H1 (cell line): ENCODE data around the gene TFR2. TPM values are rescaled to one million over a fixed set of nuclear protein-coding genes. Genes with fewer than 3 reads are reported as not detected.

ENCODE experiments used
- CTCF ChIA-PET: fragments of 300-600 bp; sonication (Branson Sonifier 250); formaldehyde crosslinking; loops from one replicate; lab custom pipeline; 2021; ENCODE audit not compliant: partially characterized antibody; lab: Charles Lee
- POLR2A ChIA-PET: fragments of 300-600 bp; sonication (Branson Sonifier 250); formaldehyde crosslinking; loops from one replicate; lab custom pipeline; 2021; ENCODE audit warnings: inconsistent platforms; ENCODE audit not compliant: partially characterized antibody; lab: Charles Lee
- DNase-seq, 2 experiments: peaks; one replicate each; pipeline versions ENCODE4 v3.0.0 to v3.0.0-alpha.2; 2010 to 2022; ENCODE audit warnings: low spot score in 2 of 2, low read depth in 1 of 2, mixed read lengths in 1 of 2
- FAIRE-seq: peaks from 2 replicates; lab custom pipeline; 2011; peaks lifted over from hg19 to GRCh38; lab: Jason Lieb, UNC
- H2AFZ ChIP-seq: 2 replicates; pipeline ENCODE4 v1.8.1; 2012; ENCODE audit warnings: low read length, inconsistent platforms
- H2AK5ac ChIP-seq: 2 replicates; pipeline ENCODE4 v1.6.1; 2013; ENCODE audit warnings: low read depth, low read length
- H2BK120ac ChIP-seq: replicated peaks from 2 replicates; pipeline ENCODE3; 2013; ENCODE audit warnings: low read depth, low read length, inconsistent platforms
- H2BK12ac ChIP-seq: 2 replicates; pipeline ENCODE4 v1.6.1; 2013; ENCODE audit warnings: low read depth, low read length
- H2BK15ac ChIP-seq: 2 replicates; pipeline ENCODE4 v1.6.1; 2013; ENCODE audit warnings: low read length
- H2BK20ac ChIP-seq: 2 replicates; pipeline ENCODE4 v1.6.1; 2013; ENCODE audit warnings: low read length
- H2BK5ac ChIP-seq: 2 replicates; pipeline ENCODE4 v1.6.1; 2013; ENCODE audit warnings: low read depth, low read length
- H3K14ac ChIP-seq: 2 replicates; pipeline ENCODE4 v1.6.1; 2013; ENCODE audit warnings: inconsistent platforms; ENCODE audit not compliant: insufficient read length
- H3K18ac ChIP-seq: 2 replicates; pipeline ENCODE4 v1.6.1; 2013; ENCODE audit warnings: low read length; ENCODE audit errors: extremely low read depth
- H3K23ac ChIP-seq: 2 replicates; pipeline ENCODE4 v1.6.1; 2013; ENCODE audit warnings: inconsistent platforms; ENCODE audit not compliant: insufficient read length
- H3K23me2 ChIP-seq: 2 replicates; pipeline ENCODE4 v1.6.1; 2013; ENCODE audit warnings: low read depth, low read length
- H3K27ac ChIP-seq: 2 replicates; pipeline ENCODE4 v1.6.1; 2011; ENCODE audit warnings: low read depth, low read length, inconsistent platforms
- H3K27me3 ChIP-seq, 4 experiments: replicated peaks in 1 of 4; 1 replicate in 1 of 4; 2 replicates in 3 of 4; pipeline versions ENCODE4 v1.6.1 to v1.8.1; 2011 to 2013; ENCODE audit warnings: low read length in 3 of 4, mild to moderate bottlenecking in 3 of 4, inconsistent platforms in 2 of 4, mixed read lengths in 2 of 4, moderate library complexity in 1 of 4; ENCODE audit not compliant: control insufficient read depth in 3 of 4, insufficient read depth in 3 of 4; ENCODE audit errors: extremely low read depth in 1 of 4
- H3K36me3 ChIP-seq, 4 experiments: 2 replicates each; pipeline versions ENCODE4 v1.6.1 to v1.8.1; 2011 to 2013; ENCODE audit warnings: mild to moderate bottlenecking in 4 of 4, low read length in 3 of 4, moderate library complexity in 2 of 4, control low read depth in 1 of 4, inconsistent platforms in 1 of 4; ENCODE audit not compliant: insufficient read depth in 4 of 4, control insufficient read depth in 2 of 4
- H3K4ac ChIP-seq: replicated peaks from 2 replicates; pipeline ENCODE3; 2013; ENCODE audit warnings: low read length, low read depth, mixed read lengths, inconsistent platforms; ENCODE audit not compliant: insufficient read length
- H3K4me1 ChIP-seq, 4 experiments: replicated peaks in 1 of 4; 1 replicate in 1 of 4; 2 replicates in 3 of 4; pipeline versions ENCODE4 v1.6.1 to v1.8.1; 2011 to 2013; ENCODE audit warnings: low read length in 3 of 4, inconsistent platforms in 2 of 4, mixed read lengths in 1 of 4; ENCODE audit not compliant: insufficient read depth in 4 of 4, control insufficient read depth in 3 of 4
- H3K4me2 ChIP-seq, 2 experiments: 2 replicates each; pipeline versions ENCODE4 v1.6.1 to v1.8.1; 2011 to 2013; ENCODE audit warnings: low read depth in 2 of 2, low read length in 2 of 2, control low read depth in 1 of 2, inconsistent platforms in 1 of 2, mild to moderate bottlenecking in 1 of 2; ENCODE audit not compliant: insufficient read depth in 1 of 2
- H3K4me3 ChIP-seq, 4 experiments: fragments of 200-600, 300-600 bp in 1 of 4; sonication (generic), shearing (Covaris generic), sonication (Bioruptor Twin) in 1 of 4; 2 replicates each; pipeline versions ENCODE4 v1.5.1 to v1.8.1; 2011 to 2016; ENCODE audit warnings: low read length in 4 of 4, low read depth in 3 of 4, control low read depth in 2 of 4, inconsistent platforms in 2 of 4, mild to moderate bottlenecking in 2 of 4, mixed read lengths in 1 of 4, moderate library complexity in 1 of 4; ENCODE audit not compliant: insufficient read depth in 2 of 4; ENCODE audit errors: extremely low read depth in 1 of 4
- H3K56ac ChIP-seq: replicated peaks from 2 replicates; pipeline ENCODE3; 2013; ENCODE audit warnings: low read depth, mild to moderate bottlenecking, mixed read lengths, low read length, inconsistent platforms; ENCODE audit not compliant: insufficient read length
- H3K79me1 ChIP-seq: 2 replicates; pipeline ENCODE4 v1.6.1; 2013; ENCODE audit warnings: low read depth, low read length, control low read depth
- H3K79me2 ChIP-seq, 2 experiments: 2 replicates each; pipeline versions ENCODE4 v1.6.1 to v1.8.1; 2012 to 2013; ENCODE audit warnings: low read length in 2 of 2, mild to moderate bottlenecking in 2 of 2, inconsistent platforms in 1 of 2; ENCODE audit not compliant: insufficient read depth in 2 of 2, control insufficient read depth in 1 of 2
- H3K9ac ChIP-seq, 4 experiments: replicated peaks in 1 of 4; 1 replicate in 1 of 4; 2 replicates in 3 of 4; pipeline versions ENCODE4 v1.6.1 to v1.8.1; 2011 to 2013; ENCODE audit warnings: low read depth in 3 of 4, low read length in 3 of 4, control low read depth in 2 of 4, mild to moderate bottlenecking in 2 of 4, moderate library complexity in 2 of 4, inconsistent platforms in 1 of 4; ENCODE audit errors: extremely low read depth in 1 of 4
- H3K9me3 ChIP-seq, 2 experiments: 2 replicates each; pipeline versions ENCODE4 v1.6.1 to v1.8.1; 2012 to 2013; ENCODE audit warnings: mild to moderate bottlenecking in 2 of 2, moderate library complexity in 2 of 2, control low read depth in 1 of 2, inconsistent platforms in 1 of 2, low read depth in 1 of 2, low read length in 1 of 2, mixed read lengths in 1 of 2; ENCODE audit not compliant: insufficient read depth in 2 of 2
- H4K20me1 ChIP-seq, 2 experiments: replicated peaks in 1 of 2; 2 replicates each; pipeline versions ENCODE3 to v1.8.1; 2011 to 2013; ENCODE audit warnings: inconsistent platforms in 2 of 2, low read length in 2 of 2, mild to moderate bottlenecking in 1 of 2; ENCODE audit not compliant: insufficient read depth in 2 of 2, control insufficient read depth in 1 of 2
- H4K5ac ChIP-seq: 2 replicates; pipeline ENCODE4 v1.6.1; 2013; ENCODE audit warnings: low read length, low read depth, mixed read lengths, inconsistent platforms; ENCODE audit not compliant: insufficient read length
- H4K8ac ChIP-seq: 2 replicates; pipeline ENCODE4 v1.8.0; 2013; ENCODE audit warnings: mild to moderate bottlenecking, moderate library complexity, low read length, inconsistent platforms; ENCODE audit not compliant: insufficient read depth; ENCODE audit errors: extremely low read depth
- H4K91ac ChIP-seq: replicated peaks from 2 replicates; pipeline ENCODE3; 2013; ENCODE audit warnings: low read length, mixed read lengths, inconsistent platforms; ENCODE audit not compliant: insufficient read length
- BRCA1 ChIP-seq: IDR thresholded peaks from 2 replicates; pipeline ENCODE4 v1.6.1; 2012; ENCODE audit warnings: low read depth, low read length, improper control_type of control experiment
- CREB1 ChIP-seq: IDR thresholded peaks from 2 replicates; pipeline ENCODE4 v1.6.1; 2012; ENCODE audit warnings: inconsistent platforms
- CTCF ChIP-seq, 3 experiments: IDR thresholded peaks; 1 replicate in 2 of 3; 2 replicates in 1 of 3; pipeline versions ENCODE4 v1.5.1 to v1.6.1; 2011; ENCODE audit warnings: low read length in 3 of 3, mild to moderate bottlenecking in 3 of 3, inconsistent platforms in 2 of 3, low read depth in 1 of 3, moderate library complexity in 1 of 3; ENCODE audit not compliant: insufficient read depth in 1 of 3; ENCODE audit errors: control extremely low read depth in 1 of 3
- JUN ChIP-seq: IDR thresholded peaks from 2 replicates; pipeline ENCODE4 v1.6.1; 2011; ENCODE audit warnings: low read depth, mild to moderate bottlenecking, improper control_type of control experiment, low read length
- RFX5 ChIP-seq: IDR thresholded peaks from 2 replicates; pipeline ENCODE4 v1.6.1; 2011; ENCODE audit warnings: low read depth, low read length, improper control_type of control experiment, borderline replicate concordance
- WGBS, 2 experiments: shearing (Covaris generic) in 1 of 2; methylation state at CpG; one replicate each; pipeline versions ENCODE4 v1.1.6 to v1.1.7; 2013 to 2015; ENCODE audit warnings: low lambda C conversion rate in 2 of 2, mixed read lengths in 2 of 2, inconsistent platforms in 1 of 2, low coverage in 1 of 2, missing lambda C conversion rate in 1 of 2; ENCODE audit not compliant: insufficient replicate concordance in 2 of 2, insufficient coverage in 1 of 2, insufficient read length in 1 of 2; ENCODE audit errors: extremely low coverage in 1 of 2, missing lambda C conversion rate in 1 of 2; 5-methylcytosine and 5-hydroxymethylcytosine counted together
- polyA plus RNA-seq, 7 experiments: library from polyadenylated mRNA; depleted of rRNA in 3 of 7; stranded (reverse) in 5 of 7; unstranded in 2 of 7; fragments of >200 nt in 5 of 7; fragments of 200-250 nt in 2 of 7; gene quantifications; 1 replicate in 5 of 7; 2 replicates in 1 of 7; 4 replicates in 1 of 7; pipeline versions ENCODE4 v1.2.1 to v1.2.3, GENCODE V29; 2011 to 2013; ENCODE audit warnings: missing spikeins in 2 of 7, mixed read lengths in 2 of 7
- total RNA-seq: library from RNA; stranded (reverse); fragmentation: NEBNext Ultra II Directional; extraction: Animal tissue kit (Norgen Biotek cat#: 25700); gene quantifications from 2 replicates; pipeline ENCODE4 v1.2.1, GENCODE V29; 2021

TFR2 gene
- total and polyA plus RNA-seq, 2 of the 8 experiments (the other 6 are each of a cell fraction or from before 2014, with no cell fraction given), result 4.6 to 5.7 TPM

- H3K23me2 ChIP-seq, result no peaks in the 10 kb centered on the region; the same call in 1 of the 2 replicates
- POLR2A ChIA-PET, result interaction anchor here (0.6 to 14.3 kb wide), 10 partner anchors 6 to 195 kb away, joined by 3 to 257 read pairs (median 4); partner anchors contain the start of genes FBXO24, GNB2 and LRCH4
- TF ChIP-seq JUN (no peak), CREB1 (no peak), RFX5 (no peak), CTCF (IDR thresholded peaks at IDR 0.05; ENCODE audit: control extremely low read depth in 1 of 3, insufficient read depth in 1 of 3, low read depth in 1 of 3, low read length in 3 of 3) (no peak), BRCA1 (no peak)
Observed at GRCh38 chr7:100685049-100685605, 43.8 kb upstream of the TFR2 start.

More at GRCh38 chr7:100685049-100685605, 43.8 kb upstream of the TFR2 start:
- H3K4me2 ChIP-seq, result no peak overlapping the region
- no peak overlapping the region for H3K9ac ChIP-seq
- H3K4me1 ChIP-seq, result peaks cover 0 to 5% (median 2%) of the 10 kb centered on the region in 4 experiments; a peak in 4 of 7 replicates
- no peak overlapping the region for H4K91ac ChIP-seq
- no peak overlapping the region for H4K5ac ChIP-seq
- no peaks in the 10 kb centered on the region for H3K9me3 ChIP-seq
- no peak overlapping the region for H3K18ac ChIP-seq
- H3K27ac ChIP-seq, result no peak overlapping the region; the same call in 1 of the 2 replicates
- no peak overlapping the region for H2BK12ac ChIP-seq
- H3K27me3 ChIP-seq, result no peaks in the 10 kb centered on the region
- CTCF ChIA-PET, result interaction anchor here (0.7 to 20.7 kb wide), 11 partner anchors 8 to 126 kb away, joined by 3 to 254 read pairs (median 4); partner anchors contain the start of genes GIGYF1 and POP7
- no peak overlapping the region for H3K23ac ChIP-seq
- H2AK5ac ChIP-seq, result no peak overlapping the region
- H3K14ac ChIP-seq, result no peak overlapping the region
- no peak overlapping the region for H2BK5ac ChIP-seq
- WGBS, 2 experiments, result 93% methylated on average over 18 of the region's 18 CpGs; no CpG with 5 or more reads in 1 of the 2 experiments
- no peak overlapping the region for H2AFZ ChIP-seq
- peak overlapping the region; percentile 71; the same call in 1 of the 2 replicates for H4K8ac ChIP-seq
- no peak for DNase-seq
- H2BK15ac ChIP-seq, result no peak overlapping the region
- peaks cover 8% of the 10 kb centered on the region; the same call in 1 of the 2 replicates for H3K79me1 ChIP-seq
- FAIRE-seq, result no peak
- H2BK20ac ChIP-seq, result no peak overlapping the region
- H3K79me2 ChIP-seq, result peaks cover 4 to 29% of the 10 kb centered on the region in 2 experiments; a peak in 3 of 4 replicates
- H2BK120ac ChIP-seq, result no peak overlapping the region
- no peak overlapping the region for H3K4me3 ChIP-seq
- no peak overlapping the region for H3K4ac ChIP-seq
- peaks cover 18 to 53% of the 10 kb centered on the region in 2 experiments for H4K20me1 ChIP-seq
- peaks cover 45 to 92% (median 73%) of the 10 kb centered on the region in 4 experiments for H3K36me3 ChIP-seq
- H3K56ac ChIP-seq, result no peak overlapping the region
